NCI-H2029 (cell line): ENCODE measurements around the gene CCK.
A peak's percentile ranks its signal among the peaks of the same experiment; 100 is the strongest.

Experiments used
- DNase-seq: peaks from one replicate; lab custom pipeline; 2025; lab: John Stamatoyannopoulos, UW

CCK gene

GRCh38 chr3:42225486-42226363 lies 40.3 kb downstream of the CCK start:
- DNase-seq, result no peak

DNA sequence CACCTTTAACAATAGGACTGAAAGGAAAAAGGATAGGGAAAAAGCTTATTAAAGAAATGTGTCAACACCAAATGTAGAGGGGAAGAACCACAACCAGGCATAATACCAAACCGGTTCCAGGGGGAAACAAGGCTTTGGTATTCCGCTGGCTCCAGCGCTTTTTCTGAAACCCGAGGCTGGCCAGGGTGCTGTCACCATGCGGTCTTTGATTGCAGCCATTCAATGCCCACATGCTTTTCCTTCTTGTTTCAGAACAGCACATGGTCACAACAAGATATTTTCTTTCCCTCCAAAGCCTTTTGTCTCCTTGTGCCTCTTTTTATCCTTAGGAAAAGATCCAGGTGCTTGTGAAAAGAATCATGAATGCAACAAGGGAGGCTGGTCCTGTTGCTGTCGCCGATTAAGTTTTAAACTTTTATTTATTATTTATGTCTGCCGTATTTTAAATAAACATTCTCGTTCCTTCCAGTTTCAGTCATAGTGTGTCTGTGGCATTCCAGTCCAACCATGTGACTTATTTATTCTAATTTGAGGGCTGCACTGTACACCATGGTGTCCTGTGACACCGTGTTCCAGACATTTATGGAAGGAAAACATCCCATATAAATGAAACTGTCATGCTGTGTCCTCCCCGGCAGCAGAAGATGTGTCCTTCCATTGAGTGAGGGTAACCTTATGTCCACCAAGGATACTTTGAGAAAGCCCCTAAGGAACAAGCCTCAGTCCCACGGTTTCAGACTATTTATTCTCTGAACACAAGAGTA lies 41.1 kb downstream of the CCK start:
- no peak for DNase-seq

DNA sequence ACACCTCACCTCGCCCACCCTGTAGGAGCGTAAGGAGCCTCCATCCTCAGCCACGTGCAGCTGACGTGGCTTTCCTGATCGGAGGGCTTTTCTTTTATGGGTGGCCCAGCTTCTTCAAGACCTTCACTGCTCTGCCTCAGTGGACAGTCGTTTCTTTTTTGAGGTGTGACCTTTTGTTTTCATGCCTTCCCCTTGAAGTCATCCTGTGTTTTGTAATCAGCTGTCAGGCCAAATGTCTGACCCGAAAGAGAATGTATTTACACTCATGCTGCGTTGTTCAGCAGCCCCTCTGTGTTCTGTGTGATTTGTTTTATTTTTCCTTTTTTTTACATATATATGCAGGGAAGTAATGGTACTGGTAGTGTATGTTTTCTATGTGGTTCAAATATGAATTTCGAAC lies 41.8 kb downstream of the CCK start:
- DNase-seq, result no peak

DNA sequence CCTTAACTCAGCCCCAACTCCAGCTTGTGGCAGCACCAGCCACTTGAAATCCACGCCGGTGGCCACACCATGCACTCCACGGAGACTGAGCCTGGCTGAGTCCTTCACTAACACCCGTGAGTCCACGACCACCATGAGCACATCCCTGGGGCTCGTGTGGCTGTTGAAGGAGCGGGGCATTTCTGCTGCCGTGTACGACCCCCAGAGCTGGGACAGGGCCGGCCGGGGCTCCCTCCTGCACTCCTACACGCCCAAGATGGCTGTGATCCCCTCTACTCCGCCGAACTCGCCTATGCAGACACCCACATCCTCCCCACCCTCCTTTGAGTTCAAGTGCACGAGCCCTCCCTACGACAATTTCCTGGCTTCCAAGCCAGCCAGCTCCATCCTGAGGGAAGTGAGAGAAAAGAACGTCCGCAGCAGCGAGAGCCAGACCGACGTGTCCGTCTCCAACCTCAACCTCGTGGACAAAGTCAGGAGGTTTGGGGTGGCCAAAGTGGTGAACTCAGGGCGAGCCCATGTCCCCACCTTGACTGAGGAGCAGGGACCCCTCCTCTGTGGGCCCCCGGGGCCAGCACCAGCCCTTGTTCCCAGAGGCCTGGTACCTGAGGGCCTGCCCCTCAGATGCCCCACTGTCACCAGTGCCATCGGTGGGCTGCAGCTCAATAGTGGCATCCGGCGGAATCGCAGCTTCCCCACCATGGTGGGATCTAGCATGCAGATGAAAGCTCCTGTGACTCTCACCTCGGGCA lies 42.9 kb downstream of the CCK start:
- no peak for DNase-seq

DNA sequence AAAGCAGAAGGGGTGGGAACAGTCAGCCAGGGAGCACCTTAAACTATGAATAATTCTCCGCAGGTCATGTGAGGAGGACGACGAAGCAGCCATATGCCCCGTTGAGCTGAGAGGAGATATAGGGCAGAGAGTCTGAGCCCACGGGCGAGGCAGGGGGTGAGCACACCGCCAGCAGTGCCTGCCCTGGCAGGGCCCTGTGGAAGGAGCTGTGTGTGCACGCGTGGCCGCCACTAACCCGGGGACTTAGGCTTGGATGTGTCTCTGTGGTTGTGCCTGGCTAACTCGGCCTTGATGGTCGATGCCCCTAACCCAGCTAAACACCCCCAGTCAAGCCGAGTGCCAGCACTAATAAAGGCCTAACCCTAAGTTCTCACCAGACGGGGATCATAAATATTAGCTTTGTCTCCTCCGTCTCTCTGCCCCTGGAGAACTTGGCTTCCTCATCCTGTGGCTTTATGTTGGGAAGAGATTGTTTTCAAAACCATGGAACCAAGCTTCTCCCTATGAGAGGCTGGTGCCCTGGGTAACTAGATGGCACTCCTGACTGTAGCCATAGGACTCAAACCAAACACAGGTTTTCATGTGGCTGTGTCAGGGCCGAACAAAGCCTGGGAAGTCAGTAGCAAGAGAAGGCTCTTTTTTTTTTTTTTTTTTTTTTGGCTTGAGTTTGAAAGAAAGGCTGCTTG lies 45.4 kb downstream of the CCK start:
- DNase-seq, result no peak

DNA sequence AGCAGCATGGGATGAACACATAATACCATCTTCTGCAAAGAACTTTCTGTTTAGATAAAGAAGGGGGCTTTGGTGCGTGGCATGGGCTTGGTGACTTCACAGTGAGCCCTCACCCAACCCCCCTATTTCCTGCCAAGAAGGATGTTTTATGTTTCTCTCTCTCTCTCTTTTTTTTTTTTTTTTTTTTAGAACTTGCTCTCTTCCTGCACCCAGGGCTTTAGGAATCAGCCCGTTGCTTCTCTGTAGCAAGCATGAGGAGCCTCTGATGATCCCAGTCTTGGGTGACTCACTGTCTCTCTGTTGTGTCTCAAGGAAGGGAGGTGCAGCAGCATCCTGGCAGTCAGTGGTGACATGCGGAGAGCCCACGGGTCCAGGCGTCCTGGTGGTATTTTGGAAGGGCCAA lies 49.1 kb downstream of the CCK start:
- no peak for DNase-seq

DNA sequence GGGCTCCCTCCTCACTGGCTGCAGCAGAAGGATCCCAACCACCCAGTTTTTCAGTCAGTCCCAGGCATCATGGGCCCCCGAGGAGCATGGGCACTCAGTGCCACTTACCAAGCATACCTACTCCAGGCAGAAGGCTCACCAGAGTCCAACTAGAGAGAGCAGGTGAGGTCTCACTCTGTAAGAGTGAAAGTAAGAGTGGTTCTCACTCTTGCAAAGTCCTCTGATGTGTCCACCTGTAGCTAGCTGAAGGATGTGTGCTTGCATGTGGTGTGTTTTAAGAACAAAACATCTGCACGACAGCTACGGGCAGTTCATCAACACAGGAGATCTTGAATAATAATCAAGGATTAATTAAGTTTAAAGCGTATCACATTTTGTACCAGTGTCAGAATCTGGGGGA lies 49.7 kb downstream of the CCK start:
- no peak for DNase-seq

GRCh38 chr3:42214565-42215283 lies 51.3 kb downstream of the CCK start:
- DNase-seq, result no peak

GRCh38 chr3:42214064-42214463 lies 51.9 kb downstream of the CCK start:
- peak; percentile 96 for DNase-seq

- DNase-seq, result no peak
Measured at GRCh38 chr3:42213417-42213816, 52.6 kb downstream of the CCK start.

DNA sequence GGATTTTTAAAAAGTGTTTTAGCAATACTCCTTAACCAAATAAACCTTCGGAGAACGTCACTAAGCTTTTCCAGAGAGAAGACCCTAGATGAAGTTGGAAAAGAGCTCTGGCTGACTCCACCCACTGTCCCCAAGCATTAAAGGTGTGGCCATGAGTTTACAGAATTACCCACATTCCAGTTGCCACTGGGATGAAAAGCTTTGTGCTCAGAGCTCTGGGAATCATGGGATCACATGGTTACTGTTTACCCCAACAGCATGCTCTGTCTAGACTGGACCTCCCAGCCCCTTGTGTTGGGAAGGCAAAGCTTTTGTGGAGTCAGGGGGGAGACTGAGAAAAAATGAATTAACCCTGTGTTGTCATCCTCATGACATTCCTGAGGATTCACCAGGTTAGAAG lies 55.3 kb downstream of the CCK start:
- DNase-seq, result no peak

GRCh38 chr3:42209917-42210316 lies 56.1 kb downstream of the CCK start:
- no peak for DNase-seq
